GM23338 (cell line): ENCODE measurements around the gene NOXA1. TPM values are rescaled to one million over a fixed set of nuclear protein-coding genes. Genes with fewer than 3 reads are reported as not detected.

Source experiments
- ATAC-seq: fragments of 200-7000 bp; cut with Tn5 transposase; 3 replicates; pipeline ENCODE4 v1.9.1; 2020
- DNase-seq: peaks from one replicate; pipeline ENCODE4 v3.0.0-alpha.2; 2015; ENCODE audit warnings: low spot score
- H2AFZ ChIP-seq: fragments of 200-600 bp; sonication (generic); 2 replicates; pipeline ENCODE4 v1.8.0; 2016; ENCODE audit warnings: antibody characterized with exemption, mild to moderate bottlenecking, moderate library complexity
- H3F3A ChIP-seq: fragments of 200-600 bp; sonication (generic); replicated peaks from 2 replicates; pipeline ENCODE4 v1.8.0; 2017; ENCODE audit warnings: antibody characterized with exemption, mixed run types, low read depth
- H3K27ac ChIP-seq: fragments of 200-600 bp; sonication (generic); 2 replicates; pipeline ENCODE4 v1.6.1; 2016; ENCODE audit warnings: low read depth
- H3K27me3 ChIP-seq: fragments of 200-600 bp; sonication (generic); 2 replicates; pipeline ENCODE4 v1.8.0; 2016; ENCODE audit warnings: mild to moderate bottlenecking, mixed run types, moderate library complexity; ENCODE audit not compliant: insufficient read depth
- H3K36me3 ChIP-seq: fragments of 200-600 bp; sonication (generic); 2 replicates; pipeline ENCODE4 v1.8.0; 2016; ENCODE audit warnings: mild to moderate bottlenecking; ENCODE audit not compliant: insufficient read depth
- H3K4me1 ChIP-seq: fragments of 200-600 bp; sonication (generic); 2 replicates; pipeline ENCODE4 v1.8.0; 2016; ENCODE audit warnings: mild to moderate bottlenecking, moderate library complexity; ENCODE audit not compliant: insufficient read depth
- H3K4me2 ChIP-seq: fragments of 200-600 bp; sonication (generic); 2 replicates; pipeline ENCODE4 v1.7.1; 2017; ENCODE audit warnings: mixed run types
- H3K4me3 ChIP-seq: fragments of 200-600 bp; sonication (generic); 2 replicates; pipeline ENCODE4 v1.6.1; 2016; ENCODE audit warnings: mixed run types
- H3K79me2 ChIP-seq: fragments of 200-600 bp; sonication (generic); replicated peaks from 2 replicates; pipeline ENCODE4 v1.8.0; 2017; ENCODE audit warnings: mild to moderate bottlenecking; ENCODE audit not compliant: insufficient read depth
- H3K9me2 ChIP-seq: fragments of 200-600 bp; sonication (generic); 2 replicates; pipeline ENCODE4 v1.8.0; 2017; ENCODE audit not compliant: insufficient read depth
- H4K20me1 ChIP-seq: fragments of 200-600 bp; sonication (generic); replicated peaks from 2 replicates; pipeline ENCODE4 v1.8.0; 2017; ENCODE audit warnings: mild to moderate bottlenecking; ENCODE audit not compliant: insufficient read depth
- H3K27ac Mint-ChIP-seq: 2 replicates; pipeline ENCODE4 v1.8.0; 2020; ENCODE audit warnings: inconsistent platforms, mild to moderate bottlenecking, moderate library complexity, mixed read lengths
- H3K27me3 Mint-ChIP-seq: 3 replicates; pipeline ENCODE4 v1.8.0; 2022; ENCODE audit warnings: low read depth, mild to moderate bottlenecking, moderate library complexity, mixed read lengths, inconsistent platforms; ENCODE audit not compliant: insufficient read depth, poor library complexity
- H3K36me3 Mint-ChIP-seq: 3 replicates; pipeline ENCODE4 v1.8.0; 2021; ENCODE audit warnings: low read depth, mild to moderate bottlenecking, inconsistent platforms, moderate library complexity, mixed read lengths
- H3K4me1 Mint-ChIP-seq: 3 replicates; pipeline ENCODE4 v1.8.0; 2020; ENCODE audit warnings: mild to moderate bottlenecking, inconsistent platforms, mixed read lengths
- H3K4me3 Mint-ChIP-seq: 3 replicates; pipeline ENCODE4 v1.8.0; 2021; ENCODE audit warnings: moderate library complexity, mild to moderate bottlenecking, inconsistent platforms, mixed read lengths
- H3K9me3 Mint-ChIP-seq: 3 replicates; pipeline ENCODE4 v1.8.0; 2020; ENCODE audit warnings: moderate library complexity, mild to moderate bottlenecking, inconsistent platforms, mixed read lengths
- CREB1 ChIP-seq: fragments of 250-450 bp; sonication (Bioruptor Pico); IDR thresholded peaks from 2 replicates; pipeline ENCODE4 v1.5.0; 2020; ENCODE audit warnings: low read depth, mild to moderate bottlenecking, moderate library complexity
- ETS1 ChIP-seq: IDR thresholded peaks from 2 replicates; pipeline ENCODE4 v1.6.1; 2016; ENCODE audit warnings: antibody characterized with exemption
- EZH2phosphoT487 ChIP-seq: fragments of 200-600 bp; sonication (generic); IDR thresholded peaks from one replicate; pipeline ENCODE4 v1.8.1; 2018; ENCODE audit warnings: antibody characterized with exemption; ENCODE audit not compliant: unreplicated experiment
- NANOG ChIP-seq: IDR thresholded peaks from 2 replicates; pipeline ENCODE4 v1.6.1; 2016; ENCODE audit warnings: antibody characterized with exemption, borderline replicate concordance
- POLR2AphosphoS5 ChIP-seq: IDR thresholded peaks from 2 replicates; pipeline ENCODE4 v1.6.1; 2016; ENCODE audit warnings: antibody characterized with exemption, low read depth
- STAT1 ChIP-seq: IDR thresholded peaks from one replicate; pipeline ENCODE4 v1.6.1; 2016; ENCODE audit warnings: antibody characterized with exemption; ENCODE audit not compliant: unreplicated experiment
- ZNF331 ChIP-seq: fragments of 250-450 bp; sonication (Bioruptor Pico); IDR thresholded peaks from 2 replicates; pipeline ENCODE4 v1.5.0; 2020; ENCODE audit warnings: low read depth, mild to moderate bottlenecking, moderate library complexity
- ZNF462 ChIP-seq: fragments of 250-450 bp; sonication (Bioruptor Pico); IDR thresholded peaks from 2 replicates; pipeline ENCODE4 v1.5.0; 2020; ENCODE audit warnings: mild to moderate bottlenecking, moderate library complexity
- polyA plus RNA-seq: library from polyadenylated mRNA; unstranded; fragments of >200 nt; fragmentation: Nextera tagmentation; extraction: Ambion mirVana; gene quantifications from 2 replicates; pipeline ENCODE4 v1.2.1, GENCODE V29; 2016
- total RNA-seq: library from RNA; depleted of rRNA; stranded (reverse); fragments of >200 nt; shearing (Covaris generic); gene quantifications from 2 replicates; pipeline ENCODE4 v1.2.3, GENCODE V29; 2014
- TF ChIP-seq, protein P1 (sequence below), 2 experiments: fragments of 200-600 bp in 1 of 2; sonication (generic) in 1 of 2; conservative IDR thresholded peaks; 2 replicates each; pipeline versions ENCODE4 v1.5.1 to v1.6.1; 2016 to 2017; ENCODE audit warnings: antibody characterized with exemption in 2 of 2, low read depth in 2 of 2, mild to moderate bottlenecking in 2 of 2, moderate library complexity in 1 of 2

Gene NOXA1
- total and polyA plus RNA-seq, 2 experiments from 2014 or later = 0.59 to 0.68 TPM

- Histone ChIP-seq H3K79me2 (no peaks in the 10 kb centered on the region), H2AFZ (no peak overlapping the region), H3K36me3 (no peaks in the 10 kb centered on the region), H3K27ac (no peak overlapping the region), H3K4me2 (no peak overlapping the region), H4K20me1 (no peaks in the 10 kb centered on the region), H3K4me1 (peaks cover 2% of the 10 kb centered on the region; the same call in 1 of the 2 replicates), H3K27me3 (no peaks in the 10 kb centered on the region), H3K4me3 (no peak overlapping the region), H3K9me2 (no peaks in the 10 kb centered on the region), H3F3A (no peaks in the 10 kb centered on the region)
- DNase-seq (no peak), ATAC-seq (no peak)
- Mint-ChIP-seq H3K27me3 (no peaks in the 10 kb centered on the region), H3K9me3 (no peaks in the 10 kb centered on the region), H3K4me1 (peaks cover 1% of the 10 kb centered on the region; the same call in 2 of the 3 replicates), H3K27ac (no peak overlapping the region), H3K4me3 (no peak overlapping the region), H3K36me3 (no peaks in the 10 kb centered on the region)
- TF ChIP-seq EZH2phosphoT487 (no peak), POLR2AphosphoS5 (no peak), ZNF331 (CRISPR knock-in tag) (no peak), CREB1 (no peak)
- TF ChIP-seq, protein P1, sequence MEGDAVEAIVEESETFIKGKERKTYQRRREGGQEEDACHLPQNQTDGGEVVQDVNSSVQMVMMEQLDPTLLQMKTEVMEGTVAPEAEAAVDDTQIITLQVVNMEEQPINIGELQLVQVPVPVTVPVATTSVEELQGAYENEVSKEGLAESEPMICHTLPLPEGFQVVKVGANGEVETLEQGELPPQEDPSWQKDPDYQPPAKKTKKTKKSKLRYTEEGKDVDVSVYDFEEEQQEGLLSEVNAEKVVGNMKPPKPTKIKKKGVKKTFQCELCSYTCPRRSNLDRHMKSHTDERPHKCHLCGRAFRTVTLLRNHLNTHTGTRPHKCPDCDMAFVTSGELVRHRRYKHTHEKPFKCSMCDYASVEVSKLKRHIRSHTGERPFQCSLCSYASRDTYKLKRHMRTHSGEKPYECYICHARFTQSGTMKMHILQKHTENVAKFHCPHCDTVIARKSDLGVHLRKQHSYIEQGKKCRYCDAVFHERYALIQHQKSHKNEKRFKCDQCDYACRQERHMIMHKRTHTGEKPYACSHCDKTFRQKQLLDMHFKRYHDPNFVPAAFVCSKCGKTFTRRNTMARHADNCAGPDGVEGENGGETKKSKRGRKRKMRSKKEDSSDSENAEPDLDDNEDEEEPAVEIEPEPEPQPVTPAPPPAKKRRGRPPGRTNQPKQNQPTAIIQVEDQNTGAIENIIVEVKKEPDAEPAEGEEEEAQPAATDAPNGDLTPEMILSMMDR (conservative IDR thresholded peaks at IDR 0.05; ENCODE audit: low read depth in 2 of 2) = no peak
Observed at GRCh38 chr9:137436761-137437600, 13.8 kb downstream of the NOXA1 start.

GRCh38 chr9:137437691-137438590, 14.7 kb downstream of the NOXA1 start:
- DNase-seq = no peak
- TF ChIP-seq STAT1 (no peak), ZNF462 (CRISPR knock-in tag) (no peak), POLR2AphosphoS5 (no peak), NANOG (no peak), ETS1 (no peak)

More at GRCh38 chr9:137437691-137438590, 14.7 kb downstream of the NOXA1 start:
- H4K20me1 ChIP-seq = no peaks in the 10 kb centered on the region
- H3K4me3 Mint-ChIP-seq = no peak overlapping the region
- H3K9me2 ChIP-seq = no peaks in the 10 kb centered on the region
- no peaks in the 10 kb centered on the region for H3K27me3 ChIP-seq
- H3K27ac Mint-ChIP-seq = no peak overlapping the region
- no peak for ATAC-seq
- H2AFZ ChIP-seq = no peak overlapping the region
- no peaks in the 10 kb centered on the region for H3K36me3 ChIP-seq
- H3F3A ChIP-seq = no peaks in the 10 kb centered on the region
- peaks cover 5% of the 10 kb centered on the region; the same call in 1 of the 2 replicates for H3K4me1 ChIP-seq
- peaks cover 2% of the 10 kb centered on the region; the same call in 2 of the 3 replicates for H3K4me1 Mint-ChIP-seq
- no peak overlapping the region for H3K27ac ChIP-seq
- no peaks in the 10 kb centered on the region for H3K36me3 Mint-ChIP-seq
- no peaks in the 10 kb centered on the region for H3K79me2 ChIP-seq
- no peak overlapping the region for H3K4me2 ChIP-seq
- H3K4me3 ChIP-seq = no peak overlapping the region
- no peaks in the 10 kb centered on the region for H3K9me3 Mint-ChIP-seq
- H3K27me3 Mint-ChIP-seq = peaks cover 4% of the 10 kb centered on the region
